ENCODE measurements around the gene VEZT.

Gene VEZT, protein sequence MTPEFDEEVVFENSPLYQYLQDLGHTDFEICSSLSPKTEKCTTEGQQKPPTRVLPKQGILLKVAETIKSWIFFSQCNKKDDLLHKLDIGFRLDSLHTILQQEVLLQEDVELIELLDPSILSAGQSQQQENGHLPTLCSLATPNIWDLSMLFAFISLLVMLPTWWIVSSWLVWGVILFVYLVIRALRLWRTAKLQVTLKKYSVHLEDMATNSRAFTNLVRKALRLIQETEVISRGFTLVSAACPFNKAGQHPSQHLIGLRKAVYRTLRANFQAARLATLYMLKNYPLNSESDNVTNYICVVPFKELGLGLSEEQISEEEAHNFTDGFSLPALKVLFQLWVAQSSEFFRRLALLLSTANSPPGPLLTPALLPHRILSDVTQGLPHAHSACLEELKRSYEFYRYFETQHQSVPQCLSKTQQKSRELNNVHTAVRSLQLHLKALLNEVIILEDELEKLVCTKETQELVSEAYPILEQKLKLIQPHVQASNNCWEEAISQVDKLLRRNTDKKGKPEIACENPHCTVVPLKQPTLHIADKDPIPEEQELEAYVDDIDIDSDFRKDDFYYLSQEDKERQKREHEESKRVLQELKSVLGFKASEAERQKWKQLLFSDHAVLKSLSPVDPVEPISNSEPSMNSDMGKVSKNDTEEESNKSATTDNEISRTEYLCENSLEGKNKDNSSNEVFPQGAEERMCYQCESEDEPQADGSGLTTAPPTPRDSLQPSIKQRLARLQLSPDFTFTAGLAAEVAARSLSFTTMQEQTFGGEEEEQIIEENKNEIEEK

DNA sequence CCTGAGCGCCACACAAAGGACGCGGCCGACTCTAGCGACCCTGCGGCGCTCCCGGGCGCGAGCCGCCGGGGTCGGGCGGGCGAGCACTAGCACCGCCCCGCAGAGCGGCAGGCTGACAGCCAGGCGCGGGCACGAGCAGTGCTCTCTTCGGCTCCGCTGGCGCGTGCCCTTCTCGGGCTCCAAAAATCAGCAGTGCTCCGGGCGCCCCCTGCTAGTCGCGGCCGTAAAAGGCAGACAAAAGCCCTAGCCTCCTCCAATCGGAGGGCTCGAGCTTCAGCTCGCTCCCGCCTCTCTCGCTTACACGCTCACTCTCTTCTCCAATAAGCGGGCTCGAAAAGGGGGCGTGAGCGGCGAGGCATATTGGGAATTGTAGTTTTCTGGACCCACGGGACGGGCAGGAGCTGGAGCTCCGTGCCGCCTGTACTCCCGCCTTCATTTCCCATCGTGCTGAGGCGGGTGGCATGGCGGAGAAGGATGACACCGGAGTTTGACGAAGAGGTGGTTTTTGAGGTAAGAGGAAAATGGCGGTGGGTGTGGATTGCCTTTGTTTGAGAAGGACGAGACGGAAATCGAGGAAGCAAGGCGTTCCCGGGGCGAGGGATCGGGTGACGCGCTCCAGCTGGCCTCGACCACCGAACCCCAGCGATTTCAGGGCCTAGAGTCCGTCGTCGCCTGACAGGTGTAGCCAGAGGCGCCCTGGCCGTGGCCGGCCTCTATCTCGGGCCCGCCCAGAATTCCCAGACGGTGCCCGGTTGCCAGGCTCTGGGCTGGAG lies at the start of gene VEZT, which contains the start of gene FGD6:
VEZT (plus strand) TSS at position 431 of the 773 bp plus-strand sequence; CDS start at position 475, 44 bp downstream.
FGD6 (minus strand) TSS at position 91 of the 773 bp plus-strand sequence. CDS start 227 bp downstream, outside the sequence.
- H3K27ac ChIP-seq, result peak within 1 kb of the TSS; percentile 87
- TF ChIP-seq, protein P1, sequence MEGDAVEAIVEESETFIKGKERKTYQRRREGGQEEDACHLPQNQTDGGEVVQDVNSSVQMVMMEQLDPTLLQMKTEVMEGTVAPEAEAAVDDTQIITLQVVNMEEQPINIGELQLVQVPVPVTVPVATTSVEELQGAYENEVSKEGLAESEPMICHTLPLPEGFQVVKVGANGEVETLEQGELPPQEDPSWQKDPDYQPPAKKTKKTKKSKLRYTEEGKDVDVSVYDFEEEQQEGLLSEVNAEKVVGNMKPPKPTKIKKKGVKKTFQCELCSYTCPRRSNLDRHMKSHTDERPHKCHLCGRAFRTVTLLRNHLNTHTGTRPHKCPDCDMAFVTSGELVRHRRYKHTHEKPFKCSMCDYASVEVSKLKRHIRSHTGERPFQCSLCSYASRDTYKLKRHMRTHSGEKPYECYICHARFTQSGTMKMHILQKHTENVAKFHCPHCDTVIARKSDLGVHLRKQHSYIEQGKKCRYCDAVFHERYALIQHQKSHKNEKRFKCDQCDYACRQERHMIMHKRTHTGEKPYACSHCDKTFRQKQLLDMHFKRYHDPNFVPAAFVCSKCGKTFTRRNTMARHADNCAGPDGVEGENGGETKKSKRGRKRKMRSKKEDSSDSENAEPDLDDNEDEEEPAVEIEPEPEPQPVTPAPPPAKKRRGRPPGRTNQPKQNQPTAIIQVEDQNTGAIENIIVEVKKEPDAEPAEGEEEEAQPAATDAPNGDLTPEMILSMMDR (conservative IDR thresholded peaks at IDR 0.05), result peak; percentile 63
- TF ChIP-seq ZFX (IDR thresholded peaks at IDR 0.05), result peak; percentile 83

DNA sequence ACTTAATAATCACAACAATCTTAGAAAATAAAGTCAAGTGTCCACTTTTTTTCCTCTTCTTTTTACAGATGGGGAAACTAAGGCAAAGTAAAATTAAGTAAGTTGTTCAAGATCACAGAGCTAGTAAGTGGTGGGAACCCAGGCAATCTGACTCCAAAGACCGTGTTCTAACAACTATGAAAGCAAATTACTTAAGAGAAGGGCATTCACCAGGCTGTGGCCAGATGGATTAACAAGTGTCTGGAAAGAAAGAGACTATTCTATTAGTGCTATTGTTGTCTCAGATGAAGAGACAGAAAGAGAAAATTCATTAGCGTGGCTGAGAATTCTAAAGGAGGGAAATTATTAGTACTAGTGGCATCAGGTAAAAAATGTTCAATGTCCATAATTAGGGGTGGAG lies 48.9 kb upstream of the VEZT start:
- TF ChIP-seq, protein P1 (conservative IDR thresholded peaks at IDR 0.05), result no peak
- no peak overlapping the region for H3K27ac ChIP-seq

DNA sequence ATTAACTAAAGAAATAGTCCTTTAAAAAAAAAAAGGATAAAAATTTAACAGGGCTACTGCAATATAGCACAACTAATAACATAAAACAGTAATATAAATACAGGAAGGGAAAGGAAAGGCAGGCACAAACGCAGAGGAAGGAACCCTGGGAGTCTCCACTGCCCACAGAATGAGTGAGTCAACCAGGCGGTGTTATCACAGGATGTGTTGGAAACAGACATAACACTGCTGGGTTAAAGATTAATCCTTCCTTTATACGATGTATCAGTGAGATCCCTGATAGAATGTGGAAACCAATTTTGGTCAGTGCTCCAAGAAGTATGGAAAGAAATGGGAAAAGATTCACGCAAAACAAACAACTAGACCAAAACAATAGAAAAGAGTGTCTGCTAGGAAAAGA lies 48.2 kb upstream of the VEZT start:
- no peak overlapping the region for H3K27ac ChIP-seq

DNA sequence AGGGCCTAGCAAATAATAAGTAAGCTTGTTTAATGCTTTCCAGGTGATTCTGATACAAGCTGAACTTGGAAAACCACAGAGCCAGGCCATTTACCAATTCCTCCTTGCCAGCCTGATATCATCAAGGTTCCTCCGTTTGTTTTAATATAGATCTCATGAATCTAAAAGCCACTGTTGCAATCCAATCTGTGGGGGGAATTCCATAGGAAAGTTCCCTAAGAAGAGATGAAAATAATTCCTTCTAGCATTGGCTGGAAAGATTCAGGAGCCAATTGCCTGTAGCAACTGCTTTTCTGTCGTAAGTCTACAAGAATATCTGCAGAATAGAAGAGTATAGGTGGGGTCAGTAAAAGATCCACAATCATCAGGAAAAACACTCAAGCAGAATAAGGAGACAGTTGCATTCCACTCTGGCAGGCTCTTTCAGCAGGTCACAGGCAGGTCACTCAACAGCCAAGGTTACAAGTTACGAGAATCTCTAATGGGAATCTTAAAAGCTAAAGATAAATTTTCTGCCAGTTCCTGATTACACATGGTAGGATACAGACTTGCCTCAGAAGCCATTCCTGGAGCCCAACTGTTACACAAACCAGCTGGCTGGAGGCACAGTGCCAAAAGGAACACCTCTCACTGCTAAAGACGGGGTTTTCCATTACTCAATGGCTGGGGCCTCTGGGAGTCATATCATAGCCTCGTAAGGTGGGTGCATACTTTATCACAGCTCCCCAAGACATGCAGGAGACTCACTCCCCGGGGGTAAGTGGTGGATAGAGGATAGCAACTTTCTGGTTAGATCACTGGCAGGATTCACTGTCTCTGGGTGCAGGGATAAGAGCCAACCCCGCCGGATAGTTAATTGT lies 44.0 kb upstream of the VEZT start:
- no peak overlapping the region for H3K27ac ChIP-seq
- TF ChIP-seq, protein P1 (conservative IDR thresholded peaks at IDR 0.05), result no peak
- no peak for TF ChIP-seq ZFX (IDR thresholded peaks at IDR 0.05)

More for the DNA sequence above, 48.2 kb upstream of the VEZT start:
- TF ChIP-seq, protein P1 (conservative IDR thresholded peaks at IDR 0.05), result no peak
- TF ChIP-seq ZFX (IDR thresholded peaks at IDR 0.05), result no peak

DNA sequence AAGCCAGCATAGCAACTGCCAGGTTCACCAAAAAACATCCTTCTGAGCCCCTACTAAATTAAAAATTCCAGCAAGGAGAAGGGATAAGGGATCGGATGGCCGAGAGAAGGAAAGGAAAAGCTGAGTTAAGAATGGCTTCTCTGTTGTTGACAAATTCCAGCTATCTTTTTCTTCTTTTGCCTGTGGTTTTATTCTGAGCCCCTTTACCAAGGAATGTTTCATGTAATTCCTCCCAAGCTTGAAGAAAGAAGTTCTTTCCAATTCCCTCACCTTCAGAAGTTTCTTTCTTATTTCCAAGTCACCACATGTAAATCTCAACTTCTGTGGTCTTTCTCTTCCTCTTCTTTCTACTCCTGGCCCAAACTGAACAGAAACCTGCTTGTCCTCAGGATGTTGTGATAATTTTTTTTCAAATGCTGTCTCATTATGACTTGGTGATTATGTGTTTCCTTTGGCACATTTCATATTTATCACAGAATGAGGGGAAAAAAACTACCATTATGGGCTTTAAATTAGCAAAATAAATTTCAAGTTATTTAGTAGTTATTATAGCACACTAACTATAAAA lies 40.3 kb upstream of the VEZT start:
- no peak for TF ChIP-seq ZFX (IDR thresholded peaks at IDR 0.05)
- TF ChIP-seq, protein P1 (conservative IDR thresholded peaks at IDR 0.05), result no peak
- H3K27ac ChIP-seq, result no peak overlapping the region

DNA sequence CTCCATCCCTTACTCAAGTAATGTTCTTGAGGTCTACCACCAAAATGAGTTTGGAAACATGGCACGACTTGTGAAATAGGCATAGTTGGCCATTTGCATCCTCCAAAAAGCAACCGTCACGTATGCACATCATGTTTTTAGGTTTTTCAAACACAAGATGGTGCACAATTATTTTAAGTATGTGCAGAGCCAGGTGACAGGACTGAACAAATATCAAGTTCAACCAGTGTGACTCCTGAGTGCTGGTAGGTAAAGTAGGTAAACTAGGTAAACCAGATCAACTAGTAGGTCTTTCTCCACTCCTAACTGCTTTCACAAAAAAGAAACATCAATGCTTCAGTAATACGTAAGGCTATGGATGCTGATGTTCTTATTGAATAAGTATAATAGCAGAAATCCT lies 39.5 kb upstream of the VEZT start:
- TF ChIP-seq, protein P1 (conservative IDR thresholded peaks at IDR 0.05), result no peak
- no peak for TF ChIP-seq ZFX (IDR thresholded peaks at IDR 0.05)
- H3K27ac ChIP-seq, result no peak overlapping the region

Data from C4-2B (cell line).